Measurements from ENCODE around the gene STIM1.

Gene STIM1

GRCh38 chr11:3840004-3840869 is 15.2 kb upstream of the STIM1 start:
- H3K36me3 ChIP-seq (ENCODE audit: insufficient read depth, low read length) = peaks cover 14% of the 10 kb centered on the region
- TF ChIP-seq EZH2 (IDR thresholded peaks at IDR 0.05; ENCODE audit: borderline replicate concordance, low read depth, low read length, severe bottlenecking) (no peak), CTCF (IDR thresholded peaks at IDR 0.05; ENCODE audit: borderline replicate concordance, extremely low read depth, low read length, poor library complexity, severe bottlenecking) (no peak)
- no peaks in the 10 kb centered on the region for H3K9me3 ChIP-seq (ENCODE audit: insufficient read depth, low read length, severe bottlenecking)
- peak overlapping the region; percentile 93 for H3K27ac ChIP-seq (ENCODE audit: low read length)
- peak; percentile 52 for DNase-seq
- H3K27me3 ChIP-seq (ENCODE audit: insufficient read depth, low read length, poor library complexity) = no peaks in the 10 kb centered on the region
- H3K4me1 ChIP-seq (ENCODE audit: insufficient read depth, low read length) = peaks cover 51% of the 10 kb centered on the region
- peak overlapping the region; percentile 41; the same call in 1 of the 2 replicates for H2AFZ ChIP-seq (ENCODE audit: low read depth, low read length)
- peaks cover 67% of the 10 kb centered on the region for H3K79me2 ChIP-seq (ENCODE audit: insufficient read depth, low read length)
- H3K9ac ChIP-seq (ENCODE audit: low read depth, low read length) = peak overlapping the region; percentile 76
- H4K20me1 ChIP-seq (ENCODE audit: insufficient read depth, low read length) = peaks cover 42% of the 10 kb centered on the region
- peak; percentile 10 for ATAC-seq (ENCODE audit: insufficient read depth, low read depth)
- peak overlapping the region; percentile 74 to 81; a peak in 3 of 4 replicates for H3K4me3 ChIP-seq (ENCODE audit: low read depth in 1 of 2, low read length in 2 of 2)
- peak overlapping the region; percentile 78 for H3K4me2 ChIP-seq (ENCODE audit: insufficient read depth, low read length)

GRCh38 chr11:3840870-3841425 is 14.5 kb upstream of the STIM1 start, which contains the start of gene RHOG:
Gene RHOG (minus strand): TSS chr11:3840959. CDS start chr11:3828138, 12,821 bp downstream.
- no peaks in the 10 kb centered on the region for H3K9me3 ChIP-seq (ENCODE audit: insufficient read depth, low read length, severe bottlenecking)
- H2AFZ ChIP-seq (ENCODE audit: low read depth, low read length) = peak within 1 kb of the TSS; percentile 74
- H3K4me1 ChIP-seq (ENCODE audit: insufficient read depth, low read length) = peaks cover 50% of the 10 kb centered on the region
- H3K79me2 ChIP-seq (ENCODE audit: insufficient read depth, low read length) = peaks cover 60% of the 10 kb centered on the region
- H3K27me3 ChIP-seq (ENCODE audit: insufficient read depth, low read length, poor library complexity) = no peaks in the 10 kb centered on the region
- H3K4me2 ChIP-seq (ENCODE audit: insufficient read depth, low read length) = peak within 1 kb of the TSS; percentile 78
- H4K20me1 ChIP-seq (ENCODE audit: insufficient read depth, low read length) = peaks cover 36% of the 10 kb centered on the region
- peaks cover 8% of the 10 kb centered on the region; the same call in 1 of the 2 replicates for H3K36me3 ChIP-seq (ENCODE audit: insufficient read depth, low read length)
- H3K9ac ChIP-seq (ENCODE audit: low read depth, low read length) = peak within 1 kb of the TSS; percentile 76
- H3K27ac ChIP-seq (ENCODE audit: low read length) = peak within 1 kb of the TSS; percentile 93
- ATAC-seq (ENCODE audit: insufficient read depth, low read depth) = peak; percentile 60
- peak within 1 kb of the TSS; percentile 74 to 81; a peak in 3 of 4 replicates for H3K4me3 ChIP-seq (ENCODE audit: low read depth in 1 of 2, low read length in 2 of 2)
- TF ChIP-seq CTCF (IDR thresholded peaks at IDR 0.05; ENCODE audit: borderline replicate concordance, extremely low read depth, low read length, poor library complexity, severe bottlenecking) (no peak), EZH2 (IDR thresholded peaks at IDR 0.05; ENCODE audit: borderline replicate concordance, low read depth, low read length, severe bottlenecking) (no peak)
- DNase-seq = no peak

- Histone ChIP-seq H3K4me2 (ENCODE audit: insufficient read depth, low read length) (peak overlapping the region; percentile 69), H3K27ac (ENCODE audit: low read length) (peak overlapping the region; percentile 93), H3K27me3 (ENCODE audit: insufficient read depth, low read length, poor library complexity) (no peaks in the 10 kb centered on the region), H4K20me1 (ENCODE audit: insufficient read depth, low read length) (peaks cover 31% of the 10 kb centered on the region), H3K79me2 (ENCODE audit: insufficient read depth, low read length) (peaks cover 52% of the 10 kb centered on the region), H3K4me3 (ENCODE audit: low read depth in 1 of 2, low read length in 2 of 2) (peak overlapping the region; percentile 74 to 81; a peak in 3 of 4 replicates), H3K9me3 (ENCODE audit: insufficient read depth, low read length, severe bottlenecking) (no peaks in the 10 kb centered on the region), H3K9ac (ENCODE audit: low read depth, low read length) (peak overlapping the region; percentile 76), H3K4me1 (ENCODE audit: insufficient read depth, low read length) (peaks cover 47% of the 10 kb centered on the region), H2AFZ (ENCODE audit: low read depth, low read length) (peak overlapping the region; percentile 74), H3K36me3 (ENCODE audit: insufficient read depth, low read length) (peaks cover 5% of the 10 kb centered on the region; the same call in 1 of the 2 replicates)
- TF ChIP-seq CTCF (IDR thresholded peaks at IDR 0.05; ENCODE audit: borderline replicate concordance, extremely low read depth, low read length, poor library complexity, severe bottlenecking) = peak; percentile 86
- no peak for TF ChIP-seq EZH2 (IDR thresholded peaks at IDR 0.05; ENCODE audit: borderline replicate concordance, low read depth, low read length, severe bottlenecking)
- ATAC-seq (ENCODE audit: insufficient read depth, low read depth) = peak; percentile 71
- peak; percentile 91 for DNase-seq
These were observed 13.8 kb upstream of the STIM1 start for GRCh38 chr11:3841426-3842350.

All from DND-41 (cell line).